Ovary (tissue), 3 donors: ENCODE data around the gene SERP2.

Source experiments
- CTCF ChIP-seq, 3 donors: fragments of 450-650 bp in 2 of 3; fragments of 200-600 bp in 1 of 3; IDR thresholded peaks; one replicate each; pipeline versions ENCODE4 v1.5.1 to v1.8.0; 2016 to 2022; ENCODE audit warnings: antibody characterized with exemption in 3 of 3, mild to moderate bottlenecking in 1 of 3
- EP300 ChIP-seq: sonication (generic); formaldehyde crosslinking; IDR thresholded peaks from one replicate; pipeline ENCODE4 v1.6.1; 2017; ENCODE audit warnings: antibody characterized with exemption
- POLR2A ChIP-seq: fragments of 450-650 bp; IDR thresholded peaks from one replicate; pipeline ENCODE4 v1.6.1; 2017; ENCODE audit warnings: antibody characterized with exemption, mild to moderate bottlenecking, moderate library complexity
- donor health status: DM: no; HTN: no; CAD: no.

GRCh38 chr13:44331446-44331845 lies 42.2 kb upstream of the SERP2 start:
- TF ChIP-seq POLR2A (no peak), CTCF (IDR thresholded peaks at IDR 0.05) (no peak), EP300 (no peak)
